ENCODE data around the gene PDXDC1.
"Not testable (repeated sequence)": the region's sequence is repeated elsewhere in the genome, so short reads cannot be mapped to it uniquely, and the experiment has no call there.

Gene PDXDC1

GRCh38 chr16:15034266-15035162, 59.7 kb downstream of the PDXDC1 start:
- in situ Hi-C loops (cut with MboI; ENCODE audit: low sequenced_read_pairs) = no loop called here

GRCh38 chr16:15035163-15035729, 60.4 kb downstream of the PDXDC1 start:
- in situ Hi-C loops (cut with MboI; ENCODE audit: low sequenced_read_pairs) = no loop called here

- in situ Hi-C loops (cut with MboI; ENCODE audit: low sequenced_read_pairs) = no loop called here
Observed at GRCh38 chr16:15037003-15037402, 62.2 kb downstream of the PDXDC1 start.

GRCh38 chr16:15037745-15038144, 62.9 kb downstream of the PDXDC1 start:
- in situ Hi-C loops (cut with MboI; ENCODE audit: low sequenced_read_pairs) = no loop called here

GRCh38 chr16:15038689-15039088, 63.9 kb downstream of the PDXDC1 start:
- in situ Hi-C loops (cut with MboI; ENCODE audit: low sequenced_read_pairs) = no loop called here

GRCh38 chr16:15041271-15042004, 66.6 kb downstream of the PDXDC1 start:
- in situ Hi-C loops (cut with MboI; ENCODE audit: low sequenced_read_pairs) = no loop called here

- in situ Hi-C loops (cut with MboI; ENCODE audit: low sequenced_read_pairs) = no loop called here
Observed at GRCh38 chr16:15043344-15043743, 68.5 kb downstream of the PDXDC1 start.

- in situ Hi-C loops (cut with MboI; ENCODE audit: low sequenced_read_pairs) = no loop called here
Observed at GRCh38 chr16:15044286-15044685, 69.5 kb downstream of the PDXDC1 start.

GRCh38 chr16:15045270-15045669, 70.4 kb downstream of the PDXDC1 start:
- in situ Hi-C loops (cut with MboI; ENCODE audit: low sequenced_read_pairs) = not testable (repeated sequence)

GRCh38 chr16:15046692-15047376, 72.0 kb downstream of the PDXDC1 start:
- in situ Hi-C loops (cut with MboI; ENCODE audit: low sequenced_read_pairs) = no loop called here

GRCh38 chr16:15049581-15050180, 74.9 kb downstream of the PDXDC1 start:
- in situ Hi-C loops (cut with MboI; ENCODE audit: low sequenced_read_pairs) = no loop called here

GRCh38 chr16:15050440-15050839, 75.6 kb downstream of the PDXDC1 start:
- in situ Hi-C loops (cut with MboI; ENCODE audit: low sequenced_read_pairs) = not testable (repeated sequence)

GRCh38 chr16:15051387-15051951, 76.6 kb downstream of the PDXDC1 start:
- in situ Hi-C loops (cut with MboI; ENCODE audit: low sequenced_read_pairs) = no loop called here

GRCh38 chr16:15052747-15053476, 78.1 kb downstream of the PDXDC1 start:
- in situ Hi-C loops (cut with MboI; ENCODE audit: low sequenced_read_pairs) = no loop called here

- in situ Hi-C loops (cut with MboI; ENCODE audit: low sequenced_read_pairs) = no loop called here
Observed at GRCh38 chr16:15053904-15054303, 79.1 kb downstream of the PDXDC1 start.

GRCh38 chr16:15054357-15055140, 79.7 kb downstream of the PDXDC1 start:
- in situ Hi-C loops (cut with MboI; ENCODE audit: low sequenced_read_pairs) = no loop called here

- in situ Hi-C loops (cut with MboI; ENCODE audit: low sequenced_read_pairs) = no loop called here
Observed at GRCh38 chr16:15055141-15056053, 80.6 kb downstream of the PDXDC1 start.

Measured in HL-60/S4 treated with phorbol 12-myristate 13-acetate at 8.2 ng/mL for 4 days and 3 days (cell line).